ENCODE measurements around the gene SORCS2. TPM values are rescaled to one million over a fixed set of nuclear protein-coding genes. Genes with fewer than 3 reads are reported as not detected.

Gene SORCS2
- total RNA-seq, 1 donor from 2014 or later, result 5.2 TPM

DNA sequence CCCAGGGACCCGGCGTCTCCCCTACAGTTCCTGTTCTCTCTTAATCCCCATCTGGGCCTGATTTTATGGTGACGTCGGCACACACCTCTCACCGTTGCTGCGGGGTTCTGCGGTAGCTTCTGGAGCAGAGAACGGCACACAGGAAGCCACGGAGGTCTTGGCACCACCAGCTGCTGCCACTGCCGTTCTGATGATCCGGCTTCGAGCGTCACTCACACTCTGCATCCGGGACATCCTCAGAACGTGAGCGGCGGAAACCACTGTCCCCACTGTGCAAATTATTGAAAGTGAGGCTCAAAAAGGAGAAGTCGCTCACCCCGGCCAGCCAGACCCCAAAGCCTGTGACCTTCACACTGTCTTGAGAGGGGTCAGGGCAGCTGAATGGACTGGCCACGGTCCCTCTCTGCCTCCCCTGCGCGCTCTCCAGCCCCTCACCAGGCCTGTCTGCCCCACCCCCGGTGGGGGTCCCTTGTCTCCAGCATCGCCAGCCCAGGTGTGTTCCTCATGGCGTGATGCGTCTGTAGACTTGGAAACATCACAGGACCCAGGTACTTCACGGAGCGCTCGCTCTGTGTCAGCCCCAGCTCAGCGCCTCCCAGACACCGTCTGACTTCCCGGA lies 546.2 kb downstream of the SORCS2 start:
- no peak overlapping the region for H3K4me3 ChIP-seq
- H3K4me1 Mint-ChIP-seq, result peaks cover 5% of the 10 kb centered on the region
- H3K27ac Mint-ChIP-seq, result no peak overlapping the region
- no peaks in the 10 kb centered on the region for H3K79me2 ChIP-seq (ENCODE audit: low read depth)
- no peaks in the 10 kb centered on the region for H3K4me1 ChIP-seq
- H3K4me3 Mint-ChIP-seq, result no peak overlapping the region
- H2AFZ ChIP-seq (replicated peaks), result no peak overlapping the region
- H3K9me3 ChIP-seq (ENCODE audit: low read depth), result no peaks in the 10 kb centered on the region
- no peak overlapping the region for H3K27ac ChIP-seq
- peaks cover 3% of the 10 kb centered on the region for H3K27me3 Mint-ChIP-seq (ENCODE audit: insufficient read depth, low read depth)
- H3K27me3 ChIP-seq, result no peaks in the 10 kb centered on the region
- no peaks in the 10 kb centered on the region for H3K9me3 Mint-ChIP-seq
- TF ChIP-seq EZH2 (IDR thresholded peaks at IDR 0.05) (no peak), EZH2phosphoT487 (IDR thresholded peaks at IDR 0.05) (no peak)
- TF ChIP-seq, protein P1, sequence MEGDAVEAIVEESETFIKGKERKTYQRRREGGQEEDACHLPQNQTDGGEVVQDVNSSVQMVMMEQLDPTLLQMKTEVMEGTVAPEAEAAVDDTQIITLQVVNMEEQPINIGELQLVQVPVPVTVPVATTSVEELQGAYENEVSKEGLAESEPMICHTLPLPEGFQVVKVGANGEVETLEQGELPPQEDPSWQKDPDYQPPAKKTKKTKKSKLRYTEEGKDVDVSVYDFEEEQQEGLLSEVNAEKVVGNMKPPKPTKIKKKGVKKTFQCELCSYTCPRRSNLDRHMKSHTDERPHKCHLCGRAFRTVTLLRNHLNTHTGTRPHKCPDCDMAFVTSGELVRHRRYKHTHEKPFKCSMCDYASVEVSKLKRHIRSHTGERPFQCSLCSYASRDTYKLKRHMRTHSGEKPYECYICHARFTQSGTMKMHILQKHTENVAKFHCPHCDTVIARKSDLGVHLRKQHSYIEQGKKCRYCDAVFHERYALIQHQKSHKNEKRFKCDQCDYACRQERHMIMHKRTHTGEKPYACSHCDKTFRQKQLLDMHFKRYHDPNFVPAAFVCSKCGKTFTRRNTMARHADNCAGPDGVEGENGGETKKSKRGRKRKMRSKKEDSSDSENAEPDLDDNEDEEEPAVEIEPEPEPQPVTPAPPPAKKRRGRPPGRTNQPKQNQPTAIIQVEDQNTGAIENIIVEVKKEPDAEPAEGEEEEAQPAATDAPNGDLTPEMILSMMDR (IDR thresholded peaks at IDR 0.05), result no peak
- H3K36me3 ChIP-seq, result no peaks in the 10 kb centered on the region
- no peak for DNase-seq (ENCODE audit: low spot score)
- H3F3A ChIP-seq (ENCODE audit: low read depth), result no peaks in the 10 kb centered on the region
- no peaks in the 10 kb centered on the region for H3K36me3 Mint-ChIP-seq
- H4K20me1 ChIP-seq (ENCODE audit: low read depth), result no peaks in the 10 kb centered on the region
- no peak overlapping the region for H3K4me2 ChIP-seq
- H3K9ac ChIP-seq, result no peak overlapping the region

DNA sequence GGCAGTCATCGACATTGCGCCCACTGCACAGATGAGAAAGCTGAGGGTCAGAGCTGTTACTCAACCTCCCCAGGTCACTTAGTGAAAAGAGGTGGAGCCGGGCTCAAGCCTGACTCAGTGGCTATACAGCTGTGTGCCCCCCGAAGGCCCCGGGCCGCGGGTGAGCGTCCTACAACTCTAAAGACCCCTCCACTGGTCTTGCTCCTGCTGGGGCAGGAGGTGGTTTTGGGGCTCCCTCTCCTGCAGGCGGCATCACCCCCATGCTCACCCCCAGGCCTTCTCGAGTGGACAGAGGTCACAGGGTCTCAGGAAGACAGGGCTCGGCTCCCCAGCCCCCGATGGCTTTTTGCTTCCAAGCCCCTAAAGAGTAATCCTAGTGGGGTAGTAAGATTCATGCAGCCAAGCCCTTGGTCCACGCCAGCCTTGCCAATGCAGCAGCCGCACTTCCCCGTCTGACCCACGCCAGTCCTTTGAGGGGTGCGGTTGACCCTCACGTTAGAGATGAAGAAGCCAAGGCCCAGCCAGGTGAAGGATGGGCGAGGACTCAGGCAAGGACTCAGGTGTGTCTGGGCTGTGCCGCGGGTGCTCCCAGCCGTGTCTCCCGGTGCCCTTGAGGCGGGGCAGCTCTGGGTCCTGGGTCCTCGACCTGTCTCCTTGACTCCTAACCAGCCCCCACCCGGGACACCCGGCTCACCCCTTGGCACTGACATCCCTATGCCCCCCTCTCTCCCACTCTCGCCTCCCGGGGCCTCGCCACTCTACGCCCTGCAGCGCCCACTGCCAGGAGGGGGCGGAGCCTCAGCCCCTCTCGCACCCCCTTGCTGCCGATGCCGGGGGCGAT lies 547.0 kb downstream of the SORCS2 start:
- H3K9ac ChIP-seq, result no peak overlapping the region
- no peaks in the 10 kb centered on the region for H3K27me3 ChIP-seq
- H3K79me2 ChIP-seq (ENCODE audit: low read depth), result no peaks in the 10 kb centered on the region
- Mint-ChIP-seq H3K9me3 (peaks cover 1% of the 10 kb centered on the region), H3K27me3 (ENCODE audit: insufficient read depth, low read depth) (peaks cover 5% of the 10 kb centered on the region), H3K36me3 (peaks cover 2% of the 10 kb centered on the region), H3K4me3 (no peak overlapping the region), H3K27ac (no peak overlapping the region), H3K4me1 (peaks cover 5% of the 10 kb centered on the region)
- no peak overlapping the region for H3K4me2 ChIP-seq
- H3K4me3 ChIP-seq, result no peak overlapping the region
- no peaks in the 10 kb centered on the region for H3K36me3 ChIP-seq
- H3K9me3 ChIP-seq (ENCODE audit: low read depth), result no peaks in the 10 kb centered on the region
- no peak overlapping the region for H3K27ac ChIP-seq
- TF ChIP-seq EZH2phosphoT487 (IDR thresholded peaks at IDR 0.05) (no peak), EZH2 (IDR thresholded peaks at IDR 0.05) (no peak)
- TF ChIP-seq, protein P1 (IDR thresholded peaks at IDR 0.05), result no peak
- no peak overlapping the region for H2AFZ ChIP-seq (replicated peaks)
- H3F3A ChIP-seq (ENCODE audit: low read depth), result no peaks in the 10 kb centered on the region
- H3K4me1 ChIP-seq, result no peaks in the 10 kb centered on the region
- DNase-seq (ENCODE audit: low spot score), result no peak
- no peaks in the 10 kb centered on the region for H4K20me1 ChIP-seq (ENCODE audit: low read depth)

DNA sequence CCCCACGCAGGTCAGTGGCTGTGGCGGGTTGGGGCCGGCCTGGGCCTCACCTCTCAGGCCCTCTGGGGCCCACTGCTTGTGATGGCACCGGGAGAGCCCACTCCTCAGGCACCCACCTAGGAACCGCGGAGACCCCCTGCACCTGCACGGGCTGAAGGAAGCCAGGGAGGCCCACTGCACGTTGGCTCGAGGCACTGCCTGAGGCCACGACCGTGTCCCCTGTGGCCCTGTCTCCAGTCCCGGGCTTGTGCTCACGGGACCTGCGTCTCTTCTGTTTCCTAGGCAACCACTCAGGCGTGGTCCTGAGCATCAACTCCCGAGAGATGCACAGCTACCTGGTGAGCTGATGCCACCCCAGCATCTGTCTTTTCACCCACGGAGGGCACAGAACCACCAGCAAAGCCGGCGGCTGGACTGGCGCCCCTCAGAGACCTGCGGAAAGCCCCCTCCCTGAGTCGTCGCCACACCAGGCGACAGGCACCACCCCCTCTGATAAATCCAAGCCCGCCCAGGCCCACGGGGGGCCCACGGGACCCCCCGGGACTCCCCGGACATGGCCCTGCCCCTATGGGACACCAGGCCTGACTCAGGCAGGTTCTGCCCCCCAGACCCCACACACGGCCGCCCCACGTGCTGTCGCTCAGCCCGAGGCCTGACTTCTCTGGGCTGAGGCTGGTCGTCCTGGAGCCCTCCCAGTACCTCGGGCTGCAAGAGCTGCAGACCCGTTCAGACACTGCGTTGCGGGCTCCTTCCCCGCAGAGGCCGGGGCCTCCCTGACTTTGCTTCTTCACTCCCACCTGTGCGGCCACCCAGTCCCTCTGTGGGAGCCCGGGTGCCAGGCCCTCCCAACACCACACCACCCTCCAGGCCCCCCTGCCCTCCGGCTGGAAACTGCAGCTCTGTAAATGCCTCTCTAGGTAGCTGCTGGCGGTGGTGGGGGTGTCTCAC lies 547.9 kb downstream of the SORCS2 start:
- peaks cover 2% of the 10 kb centered on the region for H3K36me3 Mint-ChIP-seq
- Histone ChIP-seq H3K79me2 (ENCODE audit: low read depth) (no peaks in the 10 kb centered on the region), H4K20me1 (ENCODE audit: low read depth) (no peaks in the 10 kb centered on the region), H3K4me2 (no peak overlapping the region), H3K27ac (no peak overlapping the region), H3F3A (ENCODE audit: low read depth) (no peaks in the 10 kb centered on the region), H2AFZ (replicated peaks) (no peak overlapping the region), H3K27me3 (no peaks in the 10 kb centered on the region), H3K9ac (no peak overlapping the region), H3K9me3 (ENCODE audit: low read depth) (no peaks in the 10 kb centered on the region), H3K4me3 (no peak overlapping the region), H3K36me3 (no peaks in the 10 kb centered on the region), H3K4me1 (no peaks in the 10 kb centered on the region)
- no peak for TF ChIP-seq EZH2 (IDR thresholded peaks at IDR 0.05)
- TF ChIP-seq, protein P1 (IDR thresholded peaks at IDR 0.05), result no peak
- TF ChIP-seq EZH2phosphoT487 (IDR thresholded peaks at IDR 0.05), result no peak
- H3K4me1 Mint-ChIP-seq, result peaks cover 5% of the 10 kb centered on the region
- H3K27ac Mint-ChIP-seq, result no peak overlapping the region
- peaks cover 5% of the 10 kb centered on the region for H3K27me3 Mint-ChIP-seq (ENCODE audit: insufficient read depth, low read depth)
- DNase-seq (ENCODE audit: low spot score), result no peak
- no peak overlapping the region for H3K4me3 Mint-ChIP-seq
- peaks cover 1% of the 10 kb centered on the region for H3K9me3 Mint-ChIP-seq

Data from neural progenitor cell (in vitro differentiated cells).